ENCODE results near the gene STKLD1.
"Not testable (repeated sequence)": the region's sequence is repeated elsewhere in the genome, so short reads cannot be mapped to it uniquely, and the experiment has no call there.

STKLD1 gene

GRCh38 chr9:133441571-133441970 lies 65.4 kb downstream of the STKLD1 start:
- in situ Hi-C loops (cut with MboI; ENCODE audit: low sequenced_read_pairs, unreplicated experiment): no loop called here
- no peak for DNase-seq (ENCODE audit: low spot score)
- TF ChIP-seq CTCF (IDR thresholded peaks at IDR 0.05; ENCODE audit: borderline replicate concordance, control extremely low read depth, extremely low read depth, insufficient read depth, missing control alignments): no peak

- TF ChIP-seq CTCF (IDR thresholded peaks at IDR 0.05; ENCODE audit: borderline replicate concordance, control extremely low read depth, extremely low read depth, insufficient read depth, missing control alignments): no peak
- DNase-seq (ENCODE audit: low spot score): no peak
- in situ Hi-C loops (cut with MboI; ENCODE audit: low sequenced_read_pairs, unreplicated experiment): no loop called here
These were observed 67.1 kb downstream of the STKLD1 start for GRCh38 chr9:133443248-133443647.

- no peak for DNase-seq (ENCODE audit: low spot score)
- no peak for TF ChIP-seq CTCF (IDR thresholded peaks at IDR 0.05; ENCODE audit: borderline replicate concordance, control extremely low read depth, extremely low read depth, insufficient read depth, missing control alignments)
- in situ Hi-C loops (cut with MboI; ENCODE audit: low sequenced_read_pairs, unreplicated experiment): no loop called here
These were observed 67.8 kb downstream of the STKLD1 start for GRCh38 chr9:133443982-133444381.

- DNase-seq (ENCODE audit: low spot score): no peak
- in situ Hi-C loops (cut with MboI; ENCODE audit: low sequenced_read_pairs, unreplicated experiment): no loop called here
These were observed 69.3 kb downstream of the STKLD1 start for GRCh38 chr9:133445293-133445969.

GRCh38 chr9:133448487-133448972 lies 72.4 kb downstream of the STKLD1 start:
- in situ Hi-C loops (cut with MboI; ENCODE audit: low sequenced_read_pairs, unreplicated experiment): no loop called here
- no peak for TF ChIP-seq CTCF (IDR thresholded peaks at IDR 0.05; ENCODE audit: borderline replicate concordance, control extremely low read depth, extremely low read depth, insufficient read depth, missing control alignments)
- DNase-seq (ENCODE audit: low spot score): no peak

More at GRCh38 chr9:133445293-133445969, 69.3 kb downstream of the STKLD1 start:
- no peak for TF ChIP-seq CTCF (IDR thresholded peaks at IDR 0.05; ENCODE audit: borderline replicate concordance, control extremely low read depth, extremely low read depth, insufficient read depth, missing control alignments)

GRCh38 chr9:133449760-133450159 lies 73.6 kb downstream of the STKLD1 start:
- in situ Hi-C loops (cut with MboI; ENCODE audit: low sequenced_read_pairs, unreplicated experiment): no loop called here
- no peak for DNase-seq (ENCODE audit: low spot score)
- no peak for TF ChIP-seq CTCF (IDR thresholded peaks at IDR 0.05; ENCODE audit: borderline replicate concordance, control extremely low read depth, extremely low read depth, insufficient read depth, missing control alignments)

- DNase-seq (ENCODE audit: low spot score); in situ Hi-C loops (cut with MboI; ENCODE audit: low sequenced_read_pairs, unreplicated experiment): not testable (repeated sequence)
These were observed 75.7 kb downstream of the STKLD1 start for GRCh38 chr9:133451865-133452264.

Measured in GM13976 (cell line).